ENCODE results near the gene AFMID. TPM values are rescaled to one million over a fixed set of nuclear protein-coding genes. Genes with fewer than 3 reads are reported as not detected.

AFMID gene
- total and polyA plus RNA-seq, 2 experiments from 2014 or later, result 38.0 to 47.5 TPM

GRCh38 chr17:78225088-78225865, 38.1 kb downstream of the AFMID start:
- H3K4me1 ChIP-seq (ENCODE audit: insufficient read depth), result no peaks in the 10 kb centered on the region
- Mint-ChIP-seq H3K36me3 (ENCODE audit: low read depth) (peaks cover 40% of the 10 kb centered on the region), H3K27me3 (ENCODE audit: insufficient read depth, low read depth, poor library complexity) (peaks cover 7% of the 10 kb centered on the region), H3K4me1 (peaks cover 3% of the 10 kb centered on the region; the same call in 1 of the 3 replicates), H3K4me3 (no peak overlapping the region), H3K27ac (peak overlapping the region; percentile 40; the same call in 1 of the 2 replicates), H3K9me3 (no peaks in the 10 kb centered on the region)
- TF ChIP-seq, protein P1, sequence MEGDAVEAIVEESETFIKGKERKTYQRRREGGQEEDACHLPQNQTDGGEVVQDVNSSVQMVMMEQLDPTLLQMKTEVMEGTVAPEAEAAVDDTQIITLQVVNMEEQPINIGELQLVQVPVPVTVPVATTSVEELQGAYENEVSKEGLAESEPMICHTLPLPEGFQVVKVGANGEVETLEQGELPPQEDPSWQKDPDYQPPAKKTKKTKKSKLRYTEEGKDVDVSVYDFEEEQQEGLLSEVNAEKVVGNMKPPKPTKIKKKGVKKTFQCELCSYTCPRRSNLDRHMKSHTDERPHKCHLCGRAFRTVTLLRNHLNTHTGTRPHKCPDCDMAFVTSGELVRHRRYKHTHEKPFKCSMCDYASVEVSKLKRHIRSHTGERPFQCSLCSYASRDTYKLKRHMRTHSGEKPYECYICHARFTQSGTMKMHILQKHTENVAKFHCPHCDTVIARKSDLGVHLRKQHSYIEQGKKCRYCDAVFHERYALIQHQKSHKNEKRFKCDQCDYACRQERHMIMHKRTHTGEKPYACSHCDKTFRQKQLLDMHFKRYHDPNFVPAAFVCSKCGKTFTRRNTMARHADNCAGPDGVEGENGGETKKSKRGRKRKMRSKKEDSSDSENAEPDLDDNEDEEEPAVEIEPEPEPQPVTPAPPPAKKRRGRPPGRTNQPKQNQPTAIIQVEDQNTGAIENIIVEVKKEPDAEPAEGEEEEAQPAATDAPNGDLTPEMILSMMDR (conservative IDR thresholded peaks at IDR 0.05; ENCODE audit: low read depth in 2 of 2), result no peak
- TF ChIP-seq NANOG (IDR thresholded peaks at IDR 0.05; ENCODE audit: borderline replicate concordance), result no peak
- TF ChIP-seq EZH2phosphoT487 (IDR thresholded peaks at IDR 0.05; ENCODE audit: unreplicated experiment), result no peak
- peak; percentile 26; the same call in 1 of the 2 replicates for TF ChIP-seq POLR2AphosphoS5 (IDR thresholded peaks at IDR 0.05; ENCODE audit: low read depth)
- ATAC-seq (no peak), DNase-seq (ENCODE audit: low spot score) (no peak)
- H3K27me3 ChIP-seq (ENCODE audit: insufficient read depth), result peaks cover 4% of the 10 kb centered on the region
- no peaks in the 10 kb centered on the region for H3K9me2 ChIP-seq (ENCODE audit: insufficient read depth)
- H3K4me3 ChIP-seq, result no peak overlapping the region
- H3K36me3 ChIP-seq (ENCODE audit: insufficient read depth), result peaks cover 24% of the 10 kb centered on the region
- no peaks in the 10 kb centered on the region; the same call in none of the 2 replicates for H4K20me1 ChIP-seq (replicated peaks; ENCODE audit: insufficient read depth)
- peaks cover 37% of the 10 kb centered on the region for H3F3A ChIP-seq (replicated peaks; ENCODE audit: low read depth)
- H3K79me2 ChIP-seq (replicated peaks; ENCODE audit: insufficient read depth), result peaks cover 12% of the 10 kb centered on the region; the same call in 1 of the 2 replicates
- H3K27ac ChIP-seq (ENCODE audit: low read depth), result no peak overlapping the region
- no peak overlapping the region for H3K4me2 ChIP-seq
- H2AFZ ChIP-seq, result no peak overlapping the region

- peaks cover 34% of the 10 kb centered on the region for H3F3A ChIP-seq (replicated peaks; ENCODE audit: low read depth)
- H2AFZ ChIP-seq, result no peak overlapping the region
- DNase-seq (ENCODE audit: low spot score), result no peak
- Mint-ChIP-seq H3K27me3 (ENCODE audit: insufficient read depth, low read depth, poor library complexity) (peaks cover 13% of the 10 kb centered on the region), H3K4me3 (no peak overlapping the region), H3K4me1 (peaks cover 7% of the 10 kb centered on the region), H3K9me3 (no peaks in the 10 kb centered on the region), H3K27ac (no peak overlapping the region), H3K36me3 (ENCODE audit: low read depth) (peaks cover 35% of the 10 kb centered on the region)
- no peaks in the 10 kb centered on the region for H3K9me2 ChIP-seq (ENCODE audit: insufficient read depth)
- ATAC-seq, result peak; percentile 22; the same call in 1 of the 3 replicates
- H3K4me3 ChIP-seq, result no peak overlapping the region
- H3K27me3 ChIP-seq (ENCODE audit: insufficient read depth), result peaks cover 13% of the 10 kb centered on the region
- peaks cover 17% of the 10 kb centered on the region for H3K36me3 ChIP-seq (ENCODE audit: insufficient read depth)
- no peak overlapping the region for H3K4me2 ChIP-seq
- no peaks in the 10 kb centered on the region for H3K4me1 ChIP-seq (ENCODE audit: insufficient read depth)
- H4K20me1 ChIP-seq (replicated peaks; ENCODE audit: insufficient read depth), result no peaks in the 10 kb centered on the region; the same call in none of the 2 replicates
- H3K27ac ChIP-seq (ENCODE audit: low read depth), result no peak overlapping the region
- H3K79me2 ChIP-seq (replicated peaks; ENCODE audit: insufficient read depth), result peaks cover 6% of the 10 kb centered on the region; the same call in 1 of the 2 replicates
- TF ChIP-seq JUNB (IDR thresholded peaks at IDR 0.05; ENCODE audit: unreplicated experiment) (no peak), STAT1 (IDR thresholded peaks at IDR 0.05; ENCODE audit: unreplicated experiment) (no peak), CREB1 (CRISPR knock-in tag; IDR thresholded peaks at IDR 0.05; ENCODE audit: low read depth) (no peak), ETS1 (IDR thresholded peaks at IDR 0.05) (no peak), EZH2 (IDR thresholded peaks at IDR 0.05; ENCODE audit: low read depth, unreplicated experiment) (no peak), ZNF331 (CRISPR knock-in tag; IDR thresholded peaks at IDR 0.05; ENCODE audit: low read depth) (no peak), ZNF114 (CRISPR knock-in tag; IDR thresholded peaks at IDR 0.05) (no peak), EZH2phosphoT487 (IDR thresholded peaks at IDR 0.05; ENCODE audit: unreplicated experiment) (no peak), NANOG (IDR thresholded peaks at IDR 0.05; ENCODE audit: borderline replicate concordance) (no peak), REST (IDR thresholded peaks at IDR 0.05; ENCODE audit: unreplicated experiment) (no peak)
- TF ChIP-seq, protein P1 (conservative IDR thresholded peaks at IDR 0.05; ENCODE audit: low read depth in 2 of 2), result no peak
Measured at GRCh38 chr17:78226055-78226758, 39.0 kb downstream of the AFMID start.
